Tibial nerve (tissue), 4 donors: Measurements from ENCODE around the gene LILRB3.

Experiments used
- CTCF ChIP-seq, 5 experiments: fragments of 200-600 bp in 3 of 5; fragments of 450-650 bp in 2 of 5; sonication (generic) in 3 of 5; IDR thresholded peaks; one replicate each; pipeline ENCODE4 v1.5.1; 2016 to 2019; ENCODE audit warnings: antibody characterized with exemption in 5 of 5, mild to moderate bottlenecking in 3 of 5, moderate library complexity in 2 of 5
- EP300 ChIP-seq, 2 donors: sonication (generic); formaldehyde crosslinking; IDR thresholded peaks; one replicate each; pipeline ENCODE4 v1.6.1; 2017; ENCODE audit warnings: antibody characterized with exemption in 2 of 2, mild to moderate bottlenecking in 1 of 2
- POLR2A ChIP-seq, 2 donors: fragments of 450-650 bp; IDR thresholded peaks; one replicate each; pipeline ENCODE4 v1.6.1; 2017; ENCODE audit warnings: antibody characterized with exemption in 2 of 2, mild to moderate bottlenecking in 2 of 2, moderate library complexity in 2 of 2

- TF ChIP-seq CTCF (IDR thresholded peaks at IDR 0.05), result no peak
- peak in 1 of 2 donors; percentile 20 for TF ChIP-seq EP300 (IDR thresholded peaks at IDR 0.05)
- no peak for TF ChIP-seq POLR2A (IDR thresholded peaks at IDR 0.05)
Observed at GRCh38 chr19:54257116-54257480, 34.3 kb upstream of the LILRB3 start, which contains the start of gene LILRB5.
